Measurements from ENCODE around the gene SLC5A6.

GRCh38 chr2:27158468-27158867 is 53.6 kb downstream of the SLC5A6 start:
- no peak for TF ChIP-seq CTCF (IDR thresholded peaks at IDR 0.05)
- TF ChIP-seq ZFX (IDR thresholded peaks at IDR 0.05; ENCODE audit: borderline replicate concordance), result no peak
